Smooth muscle cell (in vitro differentiated cells): ENCODE measurements around the gene NBEAL1. TPM values are rescaled to one million over a fixed set of nuclear protein-coding genes. Genes with fewer than 3 reads are reported as not detected.
A peak's percentile ranks its signal among the peaks of the same experiment; 100 is the strongest.
"Not testable (repeated sequence)": the region's sequence is repeated elsewhere in the genome, so short reads cannot be mapped to it uniquely, and the experiment has no call there.

Experiments
- DNase-seq: peaks from one replicate; lab custom pipeline; 2025; ENCODE audit not compliant: unreplicated experiment; lab: John Stamatoyannopoulos, UW
- H2AFZ ChIP-seq: fragments of 200-600 bp; sonication (generic); 2 replicates; pipeline ENCODE4 v1.6.0; 2016; ENCODE audit warnings: antibody characterized with exemption, low read depth, mild to moderate bottlenecking
- H3F3A ChIP-seq: fragments of 200-600 bp; sonication (generic); 2 replicates; pipeline ENCODE4 v1.6.0; 2017; ENCODE audit warnings: antibody characterized with exemption, low read depth
- H3K27ac ChIP-seq: fragments of 200-600 bp; sonication (generic); 2 replicates; pipeline ENCODE4 v1.5.1; 2016; ENCODE audit warnings: low read depth, mild to moderate bottlenecking
- H3K27me3 ChIP-seq: fragments of 200-600 bp; sonication (generic); 2 replicates; pipeline ENCODE4 v1.6.1; 2016; ENCODE audit warnings: low read depth, mild to moderate bottlenecking
- H3K36me3 ChIP-seq: fragments of 200-600 bp; sonication (generic); 2 replicates; pipeline ENCODE4 v1.5.1; 2016; ENCODE audit warnings: low read depth
- H3K4me1 ChIP-seq: fragments of 200-600 bp; sonication (generic); 2 replicates; pipeline ENCODE4 v1.5.1; 2016; ENCODE audit warnings: low read depth
- H3K4me2 ChIP-seq: fragments of 200-600 bp; sonication (generic); 2 replicates; pipeline ENCODE4 v1.6.0; 2016; ENCODE audit warnings: mild to moderate bottlenecking
- H3K4me3 ChIP-seq: fragments of 200-600 bp; sonication (generic); 2 replicates; pipeline ENCODE4 v1.5.1; 2016; ENCODE audit warnings: mild to moderate bottlenecking
- H3K79me2 ChIP-seq: fragments of 200-600 bp; sonication (generic); 2 replicates; pipeline ENCODE4 v1.6.0; 2016; ENCODE audit warnings: low read depth, mild to moderate bottlenecking
- H3K9ac ChIP-seq: fragments of 200-600 bp; sonication (generic); 2 replicates; pipeline ENCODE4 v1.6.0; 2016; ENCODE audit warnings: low read depth
- H3K9me3 ChIP-seq: fragments of 200-600 bp; sonication (generic); replicated peaks from 2 replicates; pipeline ENCODE4 v1.5.1; 2016; ENCODE audit warnings: low read depth
- H4K20me1 ChIP-seq: fragments of 200-600 bp; sonication (generic); 2 replicates; pipeline ENCODE4 v1.6.0; 2016; ENCODE audit warnings: low read depth
- CTCF ChIP-seq: fragments of 200-600 bp; sonication (generic); IDR thresholded peaks from 2 replicates; pipeline ENCODE4 v1.5.1; 2017; ENCODE audit warnings: borderline replicate concordance, mild to moderate bottlenecking, antibody characterized with exemption; ENCODE audit not compliant: insufficient read depth, poor library complexity, severe bottlenecking
- WGBS: methylation state at CpG from one replicate; pipeline ENCODE4 v1.1.7; 2016; ENCODE audit warnings: low lambda C conversion rate; 5-methylcytosine and 5-hydroxymethylcytosine counted together
- polyA plus RNA-seq: library from polyadenylated mRNA; unstranded; fragments of >200 nt; fragmentation: Nextera tagmentation; extraction: Ambion mirVana; gene quantifications from 2 replicates; pipeline ENCODE4 v1.2.1, GENCODE V29; 2016
- total RNA-seq: library from RNA; depleted of rRNA; stranded (reverse); fragments of >200 nt; gene quantifications from 2 replicates; pipeline ENCODE4 v1.2.3, GENCODE V29; 2014

The NBEAL1 gene
- total and polyA plus RNA-seq, 2 experiments from 2014 or later = 12.1 to 32.4 TPM

GRCh38 chr2:203200866-203201265 is 186.2 kb downstream of the NBEAL1 start:
- Histone ChIP-seq H3K4me3 (no peak overlapping the region), H3K4me1 (no peaks in the 10 kb centered on the region), H3K36me3 (no peaks in the 10 kb centered on the region), H4K20me1 (no peaks in the 10 kb centered on the region), H3K79me2 (no peaks in the 10 kb centered on the region), H3K9me3 (no peaks in the 10 kb centered on the region), H3K4me2 (no peak overlapping the region), H3K27ac (no peak overlapping the region), H3F3A (no peaks in the 10 kb centered on the region), H2AFZ (no peak overlapping the region), H3K27me3 (no peaks in the 10 kb centered on the region), H3K9ac (no peak overlapping the region)
- no peak for DNase-seq
- no peak for TF ChIP-seq CTCF

GRCh38 chr2:203201426-203201825 is 186.8 kb downstream of the NBEAL1 start:
- Histone ChIP-seq H4K20me1 (no peaks in the 10 kb centered on the region), H3K27ac (no peak overlapping the region), H2AFZ (no peak overlapping the region), H3K9ac (no peak overlapping the region), H3F3A (no peaks in the 10 kb centered on the region), H3K79me2 (no peaks in the 10 kb centered on the region), H3K36me3 (no peaks in the 10 kb centered on the region), H3K4me2 (no peak overlapping the region), H3K4me3 (no peak overlapping the region), H3K9me3 (no peaks in the 10 kb centered on the region), H3K4me1 (no peaks in the 10 kb centered on the region), H3K27me3 (no peaks in the 10 kb centered on the region)
- no peak for DNase-seq
- 94% methylated on average over 5 of the region's 5 CpGs for WGBS
- no peak for TF ChIP-seq CTCF

GRCh38 chr2:203209538-203209937 is 194.9 kb downstream of the NBEAL1 start:
- no peak overlapping the region for H3K4me3 ChIP-seq
- H4K20me1 ChIP-seq = no peaks in the 10 kb centered on the region
- no peak overlapping the region for H3K4me2 ChIP-seq
- H3F3A ChIP-seq = no peaks in the 10 kb centered on the region
- peaks cover 13% of the 10 kb centered on the region for H3K36me3 ChIP-seq
- 90% methylated on average over 1 of the region's 1 CpG for WGBS
- TF ChIP-seq CTCF = no peak
- H3K79me2 ChIP-seq = no peaks in the 10 kb centered on the region
- no peak overlapping the region for H3K27ac ChIP-seq
- no peaks in the 10 kb centered on the region for H3K9me3 ChIP-seq
- no peaks in the 10 kb centered on the region for H3K27me3 ChIP-seq
- no peak for DNase-seq
- no peaks in the 10 kb centered on the region for H3K4me1 ChIP-seq
- no peak overlapping the region for H3K9ac ChIP-seq
- no peak overlapping the region for H2AFZ ChIP-seq

- Histone ChIP-seq H3F3A (no peaks in the 10 kb centered on the region), H4K20me1 (no peaks in the 10 kb centered on the region), H2AFZ (no peak overlapping the region), H3K9ac (no peak overlapping the region), H3K4me1 (no peaks in the 10 kb centered on the region), H3K79me2 (no peaks in the 10 kb centered on the region), H3K27ac (no peak overlapping the region), H3K4me3 (no peak overlapping the region), H3K9me3 (no peaks in the 10 kb centered on the region), H3K36me3 (no peaks in the 10 kb centered on the region), H3K4me2 (no peak overlapping the region), H3K27me3 (no peaks in the 10 kb centered on the region)
- 99% methylated on average over 2 of the region's 2 CpGs for WGBS
- no peak for DNase-seq
- peak; percentile 57 for TF ChIP-seq CTCF
These were observed 210.9 kb downstream of the NBEAL1 start for GRCh38 chr2:203225423-203226039.

- 96% methylated on average over 2 of the region's 2 CpGs for WGBS
- DNase-seq, H2AFZ ChIP-seq, H3K4me1 ChIP-seq, H3K36me3 ChIP-seq, H3F3A ChIP-seq, H4K20me1 ChIP-seq, H3K79me2 ChIP-seq, H3K27ac ChIP-seq, H3K4me3 ChIP-seq, H3K9ac ChIP-seq, H3K9me3 ChIP-seq, H3K4me2 ChIP-seq, H3K27me3 ChIP-seq: not testable (repeated sequence)
These were observed 215.0 kb downstream of the NBEAL1 start for GRCh38 chr2:203229674-203230073.
